SW480 (cell line): Measurements from ENCODE around the gene LUC7L2.
"Not testable (repeated sequence)": the region's sequence is repeated elsewhere in the genome, so short reads cannot be mapped to it uniquely, and the experiment has no call there.

ENCODE experiments used
- DNase-seq: peaks from one replicate; pipeline ENCODE4 v3.0.0-alpha.2; 2016; ENCODE audit warnings: low spot score

LUC7L2 gene

DNA sequence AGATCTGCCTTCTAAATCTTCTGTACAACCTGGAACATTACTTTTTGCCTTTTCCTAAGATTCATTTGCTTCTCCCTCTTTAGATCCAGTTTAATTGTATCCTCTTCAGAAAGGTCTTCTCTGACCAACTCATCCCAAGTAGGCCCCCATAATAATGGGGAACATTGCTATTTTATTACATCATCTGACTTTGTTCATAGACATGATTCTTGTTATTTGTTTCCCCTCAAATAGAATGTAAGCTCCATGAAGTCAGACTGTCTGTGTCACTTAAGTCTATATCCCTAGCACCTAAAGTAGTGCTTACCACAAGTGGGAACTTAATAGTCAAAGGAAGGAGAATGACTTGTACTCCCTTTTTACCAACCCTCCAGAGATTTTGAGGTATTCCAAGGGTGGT, 37.5 kb downstream of the LUC7L2 start:
- DNase-seq, result no peak

DNA sequence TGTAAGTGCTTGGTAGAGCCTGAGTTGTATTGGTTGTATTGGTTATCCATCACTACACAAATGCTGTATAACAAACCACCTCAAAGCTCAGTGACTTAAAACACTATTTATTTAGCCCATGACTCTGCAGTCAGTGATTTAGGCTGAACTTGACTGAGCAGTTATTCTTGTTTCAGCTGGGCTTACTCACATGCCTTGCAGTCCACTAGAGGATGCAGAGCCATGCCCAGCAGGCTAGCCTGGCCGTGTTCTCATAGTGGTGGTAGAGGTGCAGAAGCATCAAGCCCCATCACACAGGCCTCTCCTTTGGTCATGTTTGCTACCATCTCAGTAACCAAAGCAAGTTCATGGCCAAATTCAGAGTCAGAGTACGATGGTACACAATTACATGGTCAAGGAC, 43.9 kb downstream of the LUC7L2 start:
- DNase-seq, result no peak

GRCh38 chr7:139407555-139407954, 47.9 kb downstream of the LUC7L2 start:
- DNase-seq, result no peak

- not testable (repeated sequence) for DNase-seq
Measured at GRCh38 chr7:139414743-139415402, 55.2 kb downstream of the LUC7L2 start.

GRCh38 chr7:139416405-139416804, 56.7 kb downstream of the LUC7L2 start:
- DNase-seq, result no peak

- DNase-seq, result no peak
Measured at GRCh38 chr7:139417478-139417877, 57.8 kb downstream of the LUC7L2 start.

DNA sequence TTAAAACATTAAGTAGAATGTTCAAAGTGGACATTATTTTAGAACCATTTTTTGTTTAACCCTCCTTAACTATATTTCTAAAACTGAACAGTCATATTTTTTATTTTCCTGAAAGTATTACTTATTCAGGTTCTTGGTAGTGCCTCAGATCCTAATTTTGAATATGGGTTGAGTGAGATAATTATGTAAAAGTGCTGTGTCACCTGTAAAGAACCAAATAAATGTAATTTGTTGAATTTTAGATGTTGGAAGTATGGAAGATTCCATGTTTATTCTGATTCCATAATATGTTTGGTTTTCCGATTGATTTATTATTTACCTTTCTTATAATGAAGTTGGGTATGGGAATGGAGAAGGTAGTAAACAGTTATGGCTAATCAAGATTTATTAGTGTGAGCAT, 61.4 kb downstream of the LUC7L2 start:
- DNase-seq, result no peak

GRCh38 chr7:139422126-139422525, 62.4 kb downstream of the LUC7L2 start:
- DNase-seq, result no peak

DNA sequence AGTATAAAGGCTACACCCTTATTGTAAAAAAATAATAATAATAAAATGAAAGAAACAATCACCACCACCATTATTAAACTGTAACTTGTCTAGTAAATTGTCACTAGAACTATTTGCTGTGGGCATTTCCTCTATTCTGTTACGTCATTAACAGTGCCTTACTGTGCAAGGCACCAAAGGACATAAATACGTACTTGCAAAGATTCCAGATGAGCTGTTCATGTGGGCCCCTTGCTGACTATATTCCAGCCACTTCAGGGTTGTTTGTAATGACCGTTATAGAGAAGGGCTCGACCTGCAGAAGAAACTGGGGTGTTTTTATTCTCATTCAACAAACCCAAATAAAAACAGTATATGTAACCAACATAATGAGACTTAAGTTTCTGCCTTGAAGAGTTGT, 63.4 kb downstream of the LUC7L2 start:
- no peak for DNase-seq

- no peak for DNase-seq
Measured at GRCh38 chr7:139424004-139424403, 64.3 kb downstream of the LUC7L2 start.

- not testable (repeated sequence) for DNase-seq
Measured at GRCh38 chr7:139425701-139426100, 66.0 kb downstream of the LUC7L2 start.

DNA sequence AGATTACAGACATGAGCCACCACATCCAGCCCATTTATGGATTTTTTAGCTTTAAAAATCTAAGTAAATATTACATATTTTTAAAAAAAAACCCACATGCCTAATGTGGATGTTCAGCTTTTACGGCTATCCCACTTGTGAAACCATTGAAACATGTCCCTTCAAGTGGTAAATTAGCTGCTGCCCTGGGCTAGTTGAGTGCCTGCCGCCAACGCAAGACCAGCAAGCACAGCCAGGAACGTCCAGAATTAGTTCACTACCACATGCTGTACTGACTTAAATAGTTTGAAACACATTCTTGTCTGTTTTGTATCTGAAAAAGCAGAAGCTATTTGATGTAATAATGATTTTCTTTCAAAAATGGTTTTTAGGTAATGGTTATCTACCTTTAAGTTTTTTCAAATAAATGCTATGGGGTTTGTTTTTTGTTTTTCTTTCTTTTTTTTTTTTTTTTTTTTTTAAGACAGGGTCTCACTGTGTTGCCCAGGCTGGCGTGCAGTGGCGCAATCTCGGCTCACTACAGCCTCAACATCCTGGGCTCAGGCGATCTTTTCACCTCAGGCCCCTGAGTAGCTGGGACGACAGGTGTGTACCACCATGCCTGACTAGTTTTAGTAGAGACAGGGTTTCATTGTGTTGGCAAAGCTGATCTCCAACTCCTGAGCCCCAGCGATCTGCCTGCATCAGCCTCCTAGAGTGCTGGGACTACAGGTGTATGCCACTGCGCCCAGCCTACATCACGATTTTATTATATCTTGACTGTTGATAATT, 66.7 kb downstream of the LUC7L2 start:
- DNase-seq, result no peak

DNA sequence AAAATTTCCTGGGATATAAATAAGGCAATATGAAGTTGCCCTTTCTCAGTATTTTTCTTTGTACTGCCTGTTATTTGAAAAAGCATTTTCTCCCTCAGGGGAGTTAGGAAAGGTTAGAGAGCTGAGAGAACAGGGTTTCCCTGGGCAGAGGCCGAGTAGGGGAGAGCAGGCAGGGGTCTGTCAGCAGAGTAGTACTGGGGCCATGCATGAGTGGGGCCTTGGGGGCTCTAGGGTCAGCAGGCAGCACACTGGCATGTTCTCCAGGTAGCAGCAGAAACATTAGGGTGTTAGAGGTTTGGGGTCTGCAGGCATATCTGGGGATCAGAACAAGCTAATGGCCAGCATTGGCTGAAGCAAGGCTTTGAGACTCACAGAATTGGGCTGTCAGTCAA, 67.3 kb downstream of the LUC7L2 start:
- DNase-seq, result no peak

DNA sequence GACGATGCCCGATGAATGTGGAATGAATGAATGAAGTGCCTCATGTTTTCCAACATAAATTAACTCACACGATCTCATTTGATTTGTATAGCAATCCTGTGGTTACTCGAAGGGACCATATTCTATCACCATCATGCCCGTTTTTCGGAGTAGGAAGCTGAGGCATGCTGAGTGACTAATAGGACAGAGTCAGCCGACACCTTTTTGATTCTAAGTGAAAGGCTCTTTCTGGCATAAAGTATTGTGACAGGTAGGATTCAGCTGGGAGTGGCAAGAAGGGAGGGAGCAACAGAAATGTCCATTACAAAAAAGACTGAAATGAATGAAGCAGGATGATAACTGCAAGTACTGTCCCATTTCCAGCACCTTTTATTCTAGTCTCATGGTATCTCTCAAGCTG, 68.1 kb downstream of the LUC7L2 start:
- no peak for DNase-seq

- DNase-seq, result not testable (repeated sequence)
Measured at GRCh38 chr7:139429735-139430134, 70.0 kb downstream of the LUC7L2 start.

- DNase-seq, result no peak
Measured at GRCh38 chr7:139430443-139430842, 70.7 kb downstream of the LUC7L2 start.

DNA sequence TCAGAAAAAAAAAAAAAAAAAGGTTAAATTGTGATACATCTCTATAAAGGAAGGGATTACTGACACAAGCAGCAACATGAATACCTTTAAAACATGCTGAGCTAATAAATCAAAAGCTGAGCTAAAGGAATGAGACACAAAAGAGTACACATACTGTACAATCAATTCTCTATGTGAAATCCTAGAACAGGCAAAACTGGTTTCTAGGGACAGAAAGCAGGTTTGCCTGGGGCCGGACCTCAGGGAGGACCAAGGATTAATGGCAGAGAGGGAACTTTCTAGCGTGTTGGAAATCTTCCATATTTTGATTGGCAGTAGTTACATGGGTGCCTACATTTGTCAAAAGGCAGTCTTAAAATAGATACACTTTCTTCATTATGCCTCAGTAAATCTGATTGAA, 71.3 kb downstream of the LUC7L2 start:
- DNase-seq, result no peak

- DNase-seq, result no peak
Measured at GRCh38 chr7:139431459-139431858, 71.8 kb downstream of the LUC7L2 start.

DNA sequence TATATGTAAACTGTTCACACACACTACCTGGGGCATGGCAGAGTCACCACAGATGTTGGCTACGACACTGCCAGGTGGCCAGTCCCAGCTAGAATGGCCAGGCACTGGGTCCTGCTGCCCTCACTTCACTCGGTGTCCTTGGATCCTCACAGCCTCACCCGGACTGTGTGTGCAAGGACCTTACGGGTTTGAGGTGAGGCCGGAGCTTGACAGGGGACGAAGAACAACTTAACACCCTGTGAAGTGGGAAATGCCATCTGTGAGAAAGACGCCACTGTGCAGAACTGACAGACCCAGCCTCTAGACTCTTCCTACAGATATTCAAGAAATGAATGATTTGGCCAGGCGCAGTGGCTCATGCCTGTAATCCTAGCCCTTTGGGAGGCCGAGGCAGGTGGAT, 77.1 kb downstream of the LUC7L2 start:
- no peak for DNase-seq

GRCh38 chr7:139439375-139439774, 79.7 kb downstream of the LUC7L2 start:
- no peak for DNase-seq

DNA sequence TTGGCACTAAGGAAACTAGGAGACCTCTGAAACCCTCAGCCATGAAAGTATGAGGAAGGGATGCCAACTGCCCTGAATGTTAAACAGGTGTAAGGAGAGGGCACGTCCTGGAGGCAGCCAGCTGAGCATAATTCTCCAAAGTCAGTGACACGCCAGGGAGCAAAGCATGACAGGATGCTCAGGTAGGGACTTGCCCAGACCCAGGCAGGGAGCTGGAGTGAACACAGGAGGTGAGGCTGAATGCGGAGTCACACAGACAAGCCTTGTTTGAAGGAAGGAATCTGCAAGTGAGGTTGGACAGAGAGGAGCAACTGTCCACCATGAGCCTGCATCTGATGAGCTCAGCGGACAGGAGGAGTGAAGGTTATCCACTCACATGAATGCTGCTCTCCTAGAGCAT, 82.3 kb downstream of the LUC7L2 start:
- no peak for DNase-seq

- DNase-seq, result no peak
Measured at GRCh38 chr7:139446051-139446890, 86.6 kb downstream of the LUC7L2 start.

GRCh38 chr7:139450851-139451250, 91.2 kb downstream of the LUC7L2 start:
- no peak for DNase-seq
